Karpas-422 (cell line): ENCODE data around the gene ARID3C. TPM values are rescaled to one million over a fixed set of nuclear protein-coding genes. Genes with fewer than 3 reads are reported as not detected.

Experiments used
- DNase-seq: peaks from one replicate; pipeline ENCODE4 v3.0.0-alpha.2; 2015
- H2AFZ ChIP-seq: fragments of 200-600 bp; sonication (generic); 2 replicates; pipeline ENCODE4 v1.6.1; 2014; ENCODE audit warnings: antibody characterized with exemption, low read length, mixed read lengths
- H3K27ac ChIP-seq: fragments of 200-600 bp; sonication (generic); 2 replicates; pipeline ENCODE4 v1.5.1; 2014; ENCODE audit warnings: mild to moderate bottlenecking, low read length, moderate library complexity
- H3K27me3 ChIP-seq: fragments of 200-600 bp; sonication (generic); 2 replicates; pipeline ENCODE4 v1.6.1; 2014; ENCODE audit warnings: low read length, mixed read lengths
- H3K36me3 ChIP-seq: fragments of 200-600 bp; sonication (generic); 2 replicates; pipeline ENCODE4 v1.6.1; 2014; ENCODE audit warnings: low read length, mixed read lengths; ENCODE audit not compliant: insufficient read depth
- H3K4me1 ChIP-seq: fragments of 200-600 bp; sonication (generic); 2 replicates; pipeline ENCODE4 v1.6.1; 2014; ENCODE audit warnings: mild to moderate bottlenecking, low read length, mixed read lengths
- H3K4me2 ChIP-seq: fragments of 200-600 bp; sonication (generic); 2 replicates; pipeline ENCODE4 v1.6.1; 2014; ENCODE audit warnings: low read length, low read depth, mild to moderate bottlenecking; ENCODE audit not compliant: poor library complexity, severe bottlenecking
- H3K4me3 ChIP-seq: fragments of 200-600 bp; sonication (generic); 2 replicates; pipeline ENCODE4 v1.5.1; 2014; ENCODE audit warnings: mild to moderate bottlenecking, antibody characterized with exemption, low read length, mixed read lengths
- H3K79me2 ChIP-seq: fragments of 200-600 bp; sonication (generic); 2 replicates; pipeline ENCODE4 v1.6.1; 2014; ENCODE audit warnings: mild to moderate bottlenecking, low read length, mixed read lengths
- H3K9ac ChIP-seq: fragments of 200-600 bp; sonication (generic); 2 replicates; pipeline ENCODE4 v1.6.0; 2014; ENCODE audit warnings: low read length
- H3K9me2 ChIP-seq: fragments of 200-600 bp; sonication (generic), shearing (Covaris generic); replicated peaks from 2 replicates; pipeline ENCODE4 v1.6.0; 2014; ENCODE audit warnings: mild to moderate bottlenecking, low read length, moderate library complexity; ENCODE audit not compliant: insufficient read depth
- H3K9me3 ChIP-seq: fragments of 300-700, 200-600 bp; sonication (generic); 2 replicates; pipeline ENCODE4 v1.6.1; 2014; ENCODE audit warnings: low read length, mixed read lengths
- H4K20me1 ChIP-seq: fragments of 200-600 bp; sonication (generic); 2 replicates; pipeline ENCODE4 v1.6.1; 2014; ENCODE audit warnings: mild to moderate bottlenecking, antibody characterized with exemption, low read length, low read depth; ENCODE audit not compliant: insufficient read depth
- total RNA-seq: library from RNA; depleted of rRNA; stranded (reverse); fragments of >200 nt; shearing (Covaris generic); gene quantifications from 2 replicates; pipeline ENCODE4 v1.2.3, GENCODE V29; 2014; ENCODE audit warnings: low replicate concordance

ARID3C gene
- total RNA-seq, 1 experiment from 2014 or later: 0.48 TPM

DNA sequence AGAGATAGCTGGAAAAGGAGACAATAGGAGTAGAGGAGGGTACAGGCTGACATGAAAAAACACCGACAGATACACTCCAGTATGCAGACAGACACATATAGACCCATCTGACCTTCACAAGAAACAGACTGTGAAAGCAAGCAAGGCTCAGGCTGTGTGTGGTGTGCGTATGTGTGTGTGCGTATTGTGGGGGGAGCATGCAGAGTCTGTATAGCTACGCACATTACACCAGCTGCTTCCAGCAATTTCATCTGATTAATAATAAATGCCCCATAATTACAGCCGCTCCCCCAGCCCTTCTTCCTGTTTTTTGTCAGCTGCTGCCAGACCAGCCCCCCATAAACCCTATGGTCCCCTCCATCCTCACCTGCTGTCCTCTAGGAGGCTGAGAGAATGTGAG is 46.1 kb downstream of the ARID3C start:
- H3K36me3 ChIP-seq: no peaks in the 10 kb centered on the region
- H3K4me3 ChIP-seq: no peak overlapping the region
- H3K79me2 ChIP-seq: no peaks in the 10 kb centered on the region
- no peak overlapping the region for H3K9ac ChIP-seq
- H3K27me3 ChIP-seq: no peaks in the 10 kb centered on the region
- H3K9me3 ChIP-seq: no peaks in the 10 kb centered on the region
- no peak for DNase-seq
- no peak overlapping the region for H2AFZ ChIP-seq
- no peak overlapping the region for H3K27ac ChIP-seq
- no peaks in the 10 kb centered on the region for H3K4me1 ChIP-seq
- no peak overlapping the region for H3K4me2 ChIP-seq
- H4K20me1 ChIP-seq: no peaks in the 10 kb centered on the region; the same call in 1 of the 2 replicates
- no peaks in the 10 kb centered on the region for H3K9me2 ChIP-seq

DNA sequence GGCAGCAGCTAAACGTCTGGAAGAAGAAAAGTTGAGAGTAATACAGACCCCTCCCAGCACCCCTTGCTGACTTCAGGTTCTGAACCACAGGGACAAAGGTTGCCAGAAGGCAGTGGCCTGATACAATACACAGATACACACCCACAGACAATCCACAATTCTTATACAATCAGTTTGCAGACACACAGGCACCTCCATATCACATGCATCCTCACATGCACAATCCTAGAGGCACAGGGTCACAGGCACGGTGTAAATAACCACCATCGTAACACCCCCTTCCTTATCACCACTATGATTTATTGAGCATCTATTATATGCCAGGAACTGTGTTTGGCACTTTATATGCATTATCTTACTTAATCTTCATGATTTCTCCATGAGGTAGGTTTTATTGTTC is 47.5 kb downstream of the ARID3C start:
- Histone ChIP-seq H3K9ac (no peak overlapping the region), H3K27me3 (no peaks in the 10 kb centered on the region)
- DNase-seq: no peak

DNA sequence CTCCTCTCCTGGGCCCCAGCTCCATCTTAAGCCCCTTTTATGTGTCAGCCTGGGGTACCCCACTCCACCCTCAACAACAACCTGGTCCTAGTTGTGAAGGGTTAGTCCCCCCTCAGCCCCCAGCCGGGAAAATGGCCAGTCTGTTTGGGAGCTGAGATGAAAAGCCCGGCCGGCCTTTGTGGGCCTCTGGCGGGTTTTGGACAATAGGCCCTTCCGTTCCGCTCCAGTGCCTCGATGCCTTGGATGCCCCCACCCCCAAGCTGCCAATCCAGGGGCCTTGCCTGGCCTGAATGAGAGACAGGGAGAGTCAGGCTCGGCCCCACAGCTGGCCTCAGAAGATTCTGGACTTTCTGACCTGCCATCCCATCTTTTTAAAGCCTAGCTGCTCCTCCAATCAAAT is 48.5 kb downstream of the ARID3C start:
- Histone ChIP-seq H3K4me1 (no peaks in the 10 kb centered on the region), H3K4me3 (no peak overlapping the region), H3K9me3 (no peaks in the 10 kb centered on the region), H3K9ac (no peak overlapping the region), H2AFZ (no peak overlapping the region), H3K4me2 (no peak overlapping the region), H3K27me3 (no peaks in the 10 kb centered on the region), H3K27ac (no peak overlapping the region), H3K36me3 (no peaks in the 10 kb centered on the region), H4K20me1 (no peaks in the 10 kb centered on the region; the same call in 1 of the 2 replicates), H3K9me2 (no peaks in the 10 kb centered on the region), H3K79me2 (no peaks in the 10 kb centered on the region)
- no peak for DNase-seq

More for the DNA sequence above, 47.5 kb downstream of the ARID3C start:
- no peak overlapping the region for H3K4me2 ChIP-seq
- H3K27ac ChIP-seq: no peak overlapping the region
- H3K4me1 ChIP-seq: no peaks in the 10 kb centered on the region
- no peaks in the 10 kb centered on the region for H3K9me3 ChIP-seq
- H2AFZ ChIP-seq: no peak overlapping the region
- H3K9me2 ChIP-seq: no peaks in the 10 kb centered on the region
- H3K36me3 ChIP-seq: no peaks in the 10 kb centered on the region
- no peaks in the 10 kb centered on the region; the same call in 1 of the 2 replicates for H4K20me1 ChIP-seq
- H3K4me3 ChIP-seq: no peak overlapping the region
- no peaks in the 10 kb centered on the region for H3K79me2 ChIP-seq

DNA sequence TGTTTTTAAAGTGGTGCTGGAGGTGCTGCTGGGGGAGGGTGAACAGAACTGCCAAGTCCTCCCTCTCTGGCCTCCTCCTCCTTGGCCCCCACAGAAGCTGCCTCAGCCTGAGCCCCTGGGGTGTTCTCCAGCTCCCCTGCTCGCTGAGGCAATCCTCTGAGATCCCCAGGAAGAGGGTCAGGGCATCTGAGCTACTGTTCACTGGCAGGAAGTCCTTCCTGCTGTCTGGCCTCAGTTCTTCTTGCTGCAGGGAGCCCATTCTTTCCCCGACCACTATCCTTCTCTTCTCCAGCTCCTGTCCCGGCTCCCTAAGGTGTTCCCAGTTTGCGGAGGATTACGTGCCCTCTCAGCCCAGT is 49.1 kb downstream of the ARID3C start:
- no peaks in the 10 kb centered on the region for H3K4me1 ChIP-seq
- H4K20me1 ChIP-seq: no peaks in the 10 kb centered on the region; the same call in 1 of the 2 replicates
- H3K79me2 ChIP-seq: no peaks in the 10 kb centered on the region
- H3K9ac ChIP-seq: no peak overlapping the region
- H3K9me2 ChIP-seq: no peaks in the 10 kb centered on the region
- no peak overlapping the region for H2AFZ ChIP-seq
- H3K27me3 ChIP-seq: no peaks in the 10 kb centered on the region
- H3K36me3 ChIP-seq: no peaks in the 10 kb centered on the region
- no peaks in the 10 kb centered on the region for H3K9me3 ChIP-seq
- H3K4me3 ChIP-seq: no peak overlapping the region
- H3K27ac ChIP-seq: no peak overlapping the region
- no peak for DNase-seq
- no peak overlapping the region for H3K4me2 ChIP-seq

DNA sequence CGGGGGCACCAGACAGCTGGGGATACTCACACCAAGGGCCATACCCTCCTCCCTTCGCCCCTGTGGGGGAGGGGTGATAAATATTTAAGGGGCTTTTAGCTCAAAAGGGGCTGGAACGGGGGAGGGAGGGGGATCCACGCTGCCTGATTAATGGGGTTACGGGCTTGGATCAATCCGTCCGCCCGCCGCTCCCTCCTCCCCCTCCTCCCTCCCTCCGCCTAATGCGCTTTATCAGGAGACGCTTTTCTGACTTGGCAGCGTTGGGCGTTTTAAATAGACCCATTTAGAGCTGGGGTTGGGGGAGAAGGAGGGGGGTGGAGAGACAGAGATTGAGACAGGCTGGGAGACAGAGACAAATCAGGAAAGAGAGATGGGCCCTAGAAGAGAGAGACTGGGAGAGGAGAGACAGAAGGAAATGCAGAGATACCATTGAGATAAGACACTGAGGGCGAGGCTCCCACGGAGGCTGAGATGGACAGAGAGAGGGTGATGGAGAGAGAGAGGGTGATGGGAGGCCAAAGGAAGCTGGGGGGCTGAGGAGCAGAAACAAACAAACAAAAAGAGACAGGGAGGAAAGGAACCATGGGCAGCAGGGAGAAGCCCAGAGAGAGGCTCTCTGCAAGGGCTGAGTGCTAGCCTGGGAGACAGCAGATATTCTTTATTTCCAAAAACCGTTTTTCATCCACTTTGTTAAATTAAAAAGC is 49.6 kb downstream of the ARID3C start:
- H3K79me2 ChIP-seq: no peaks in the 10 kb centered on the region
- H2AFZ ChIP-seq: no peak overlapping the region
- H3K4me3 ChIP-seq: no peak overlapping the region
- no peaks in the 10 kb centered on the region for H3K9me2 ChIP-seq
- H3K4me1 ChIP-seq: no peaks in the 10 kb centered on the region
- H3K27ac ChIP-seq: no peak overlapping the region
- H3K9ac ChIP-seq: no peak overlapping the region
- H3K4me2 ChIP-seq: no peak overlapping the region
- no peaks in the 10 kb centered on the region; the same call in 1 of the 2 replicates for H4K20me1 ChIP-seq
- H3K36me3 ChIP-seq: no peaks in the 10 kb centered on the region
- no peaks in the 10 kb centered on the region for H3K9me3 ChIP-seq
- no peak for DNase-seq
- H3K27me3 ChIP-seq: no peaks in the 10 kb centered on the region

DNA sequence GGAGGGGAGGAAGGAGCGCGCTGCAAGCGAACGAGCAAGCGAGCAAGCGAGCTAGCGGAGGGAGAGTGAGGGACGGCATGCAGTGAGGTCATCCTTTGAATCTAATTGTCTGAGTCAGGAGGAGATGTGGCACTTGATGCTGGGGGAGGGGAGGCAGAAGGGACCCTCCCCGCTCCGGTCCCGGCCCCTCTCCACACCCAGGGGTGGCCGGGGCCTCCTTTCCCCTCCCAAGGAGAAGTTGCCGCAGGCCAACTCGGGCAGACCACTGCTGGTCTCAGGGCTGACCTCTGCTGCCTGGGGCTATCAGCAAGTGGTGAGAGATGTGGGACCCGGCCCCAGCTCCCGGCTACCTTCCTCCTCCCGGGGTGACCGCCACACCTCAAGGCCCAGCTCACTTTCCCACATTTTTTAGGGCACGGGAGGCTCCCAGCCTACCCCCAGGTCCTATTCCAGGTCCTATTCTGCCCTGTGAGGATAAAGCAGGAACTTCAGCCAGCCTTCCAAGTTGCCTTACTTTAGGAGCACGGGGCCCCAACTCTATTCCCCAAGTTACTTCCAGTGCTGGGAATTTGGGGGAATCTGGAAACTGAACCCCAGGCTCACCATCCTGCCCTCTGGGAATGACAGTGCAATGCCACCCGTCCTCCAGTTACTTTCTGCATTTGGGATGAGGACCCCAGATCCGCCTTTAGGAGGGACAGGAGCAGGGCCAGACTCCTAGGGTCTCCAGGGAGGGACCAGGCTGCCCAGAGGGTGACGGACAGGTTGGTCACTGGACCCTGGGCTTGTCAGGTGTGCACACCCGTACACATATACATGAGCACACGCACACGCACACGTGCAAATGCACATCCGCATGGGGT is 50.4 kb downstream of the ARID3C start:
- no peak overlapping the region for H2AFZ ChIP-seq
- no peak overlapping the region for H3K27ac ChIP-seq
- H3K9me3 ChIP-seq: no peaks in the 10 kb centered on the region
- DNase-seq: no peak
- no peak overlapping the region for H3K4me2 ChIP-seq
- H3K4me1 ChIP-seq: no peaks in the 10 kb centered on the region
- H3K79me2 ChIP-seq: no peaks in the 10 kb centered on the region
- H4K20me1 ChIP-seq: no peaks in the 10 kb centered on the region; the same call in 1 of the 2 replicates
- no peak overlapping the region for H3K4me3 ChIP-seq
- H3K27me3 ChIP-seq: no peaks in the 10 kb centered on the region
- no peaks in the 10 kb centered on the region for H3K9me2 ChIP-seq
- no peaks in the 10 kb centered on the region for H3K36me3 ChIP-seq
- H3K9ac ChIP-seq: no peak overlapping the region

DNA sequence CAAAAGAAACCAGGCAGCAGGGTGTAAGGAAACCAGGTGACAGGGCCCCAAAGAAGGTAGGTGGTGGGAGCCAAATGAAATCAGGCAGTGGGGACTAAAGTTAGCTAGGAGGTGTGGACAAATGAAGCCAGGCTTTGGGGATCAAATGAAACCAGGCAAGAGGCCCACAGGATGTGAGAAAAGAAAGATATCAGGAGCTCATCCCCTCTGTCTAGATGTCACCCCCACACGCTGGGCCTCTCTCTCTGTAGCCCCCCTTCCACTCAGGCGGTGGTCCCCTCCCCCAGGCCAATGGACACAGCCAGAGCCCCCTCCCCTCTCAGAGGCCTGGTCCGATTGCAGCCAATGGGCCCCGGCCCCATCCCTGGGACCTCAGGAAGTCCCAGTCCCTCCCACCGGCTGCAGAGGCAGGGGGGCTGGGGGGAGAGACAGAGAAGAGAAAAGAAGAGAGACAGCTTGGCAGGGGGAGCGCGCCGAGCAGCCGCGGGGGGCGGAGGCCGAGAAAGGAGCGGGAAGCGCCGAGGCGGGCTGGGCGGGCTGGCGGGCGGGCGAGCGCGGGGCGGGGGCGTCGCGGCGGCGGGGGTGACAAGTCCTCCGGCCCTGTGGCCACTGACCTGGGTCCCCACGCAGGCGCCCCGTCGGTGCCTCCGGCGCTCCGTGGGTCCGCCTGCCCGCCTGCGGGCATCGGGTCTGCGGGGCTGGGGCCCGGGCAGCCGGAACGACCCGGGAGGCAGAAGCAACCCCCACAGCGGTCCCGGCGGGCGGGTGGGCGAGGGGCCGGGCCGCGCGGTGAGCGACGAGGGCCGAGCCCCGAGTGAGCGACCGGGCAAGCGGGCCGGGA is 51.2 kb downstream of the ARID3C start:
- Histone ChIP-seq H3K4me3 (no peak overlapping the region), H3K79me2 (no peaks in the 10 kb centered on the region), H3K27me3 (no peaks in the 10 kb centered on the region), H3K4me1 (no peaks in the 10 kb centered on the region), H3K36me3 (no peaks in the 10 kb centered on the region), H3K9me2 (no peaks in the 10 kb centered on the region), H3K9me3 (no peaks in the 10 kb centered on the region), H3K4me2 (no peak overlapping the region), H4K20me1 (no peaks in the 10 kb centered on the region), H3K27ac (no peak overlapping the region), H3K9ac (no peak overlapping the region), H2AFZ (no peak overlapping the region)
- DNase-seq: no peak
